Measurements from ENCODE around the gene TREH. TPM values are rescaled to one million over a fixed set of nuclear protein-coding genes. Genes with fewer than 3 reads are reported as not detected.
A peak's percentile ranks its signal among the peaks of the same experiment; 100 is the strongest.
"Not testable (repeated sequence)": the region's sequence is repeated elsewhere in the genome, so short reads cannot be mapped to it uniquely, and the experiment has no call there.

Gene TREH
- under 1 TPM in 1 of 5 donors, not detected in 4; 0.45 TPM for total RNA-seq
- 1 to 10 TPM in 2 of 3 donors, under 1 TPM in 1; 0.76 to 2.2 (median 1.4) TPM for polyA plus RNA-seq
- long read RNA-seq, donor 1, result 0 reads
- long read RNA-seq, donor 2, partial matches to known transcripts, result 0 of 1 reads
- long read RNA-seq, donor 2, other reads (novel, unspliced or antisense), result 0 of 1 reads
- long read RNA-seq, donor 3, result 0 reads
- long read RNA-seq, donor 4, result 0 reads
- long read RNA-seq, donor 5, result 0 reads
- long read RNA-seq, donor 6, result 0 reads
- long read RNA-seq, donor 7, partial matches to known transcripts, result 0 of 1 reads
- long read RNA-seq, donor 7, other reads (novel, unspliced or antisense), result 0 of 1 reads
- long read RNA-seq, donor 8, result 0 reads
- long read RNA-seq, donor 9, result 0 reads
- long read RNA-seq, donor 10, partial matches to known transcripts, result 0 of 2 reads
- long read RNA-seq, donor 10, other reads (novel, unspliced or antisense), result 0 of 2 reads

GRCh38 chr11:118679483-118679882 is at the start of gene TREH:
TSS of gene TREH (minus strand) at chr11:118679650. CDS start at chr11:118679627, 23 bp downstream.
- peak; percentile 81 to 87 for DNase-seq
- peak within 1 kb of the TSS in 1 of 4 donors; percentile 20 for H3K4me3 ChIP-seq
- intact Hi-C loops (cut with DNase I; ENCODE audit: low total_unique reads), result no loop called here

DNA sequence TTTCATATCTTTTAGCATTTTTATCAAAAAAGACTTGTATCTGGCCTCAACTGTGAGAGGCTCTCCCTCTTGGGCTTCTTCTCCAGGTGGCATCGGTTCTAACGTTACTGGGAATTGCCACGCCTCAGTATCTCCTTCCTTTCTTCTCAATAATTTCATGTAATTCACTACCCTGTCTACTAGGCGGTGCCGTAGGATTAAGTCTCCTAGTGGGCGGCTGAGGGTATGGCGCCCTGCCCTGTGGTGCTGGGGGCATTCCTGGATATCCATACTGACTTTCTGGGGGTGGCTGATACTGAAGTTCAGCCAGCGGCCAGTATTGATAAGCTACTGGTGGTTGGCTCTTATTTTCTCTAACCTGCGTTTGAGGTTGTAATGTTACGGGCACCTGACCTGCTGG is 48.7 kb upstream of the TREH start:
- H3K4me3 ChIP-seq; H3K4me1 ChIP-seq; H3K27ac ChIP-seq; intact Hi-C loops (cut with DNase I; ENCODE audit: low total_unique reads); DNase-seq; H3K36me3 ChIP-seq; H3K27me3 ChIP-seq; H3K9me3 ChIP-seq: not testable (repeated sequence)
- WGBS, 5 donors, result 82 to 90% (median 88%) methylated on average over 10 of the region's 10 CpGs

More at GRCh38 chr11:118679483-118679882, at the start of gene TREH:
- WGBS, 5 donors, result 33 to 38% (median 36%) methylated on average over 5 of the region's 5 CpGs; no CpG with 5 or more reads in 1 of the 5 donors
- Histone ChIP-seq H3K27me3 (no peaks in the 10 kb centered on the region), H3K4me1 (peaks cover 0 to 13% (median 10%) of the 10 kb centered on the region in 4 donors), H3K36me3 (no peaks in the 10 kb centered on the region), H3K27ac (peak within 1 kb of the TSS; percentile 31 to 69 (median 53)), H3K9me3 (no peaks in the 10 kb centered on the region)
- TF ChIP-seq POLR2A (IDR thresholded peaks at IDR 0.05) (no peak), POLR2AphosphoS5 (IDR thresholded peaks at IDR 0.05) (peak in 2 of 3 donors; percentile 27 to 64)

GRCh38 chr11:118727721-118728066 is 48.2 kb upstream of the TREH start:
- H3K36me3 ChIP-seq; H3K27ac ChIP-seq; H3K9me3 ChIP-seq; DNase-seq; intact Hi-C loops (cut with DNase I; ENCODE audit: low total_unique reads); H3K4me1 ChIP-seq; H3K27me3 ChIP-seq; H3K4me3 ChIP-seq: not testable (repeated sequence)
- 48 to 90% (median 65%) methylated on average over 1 to 2 of the region's 2 CpGs for WGBS, 5 donors

DNA sequence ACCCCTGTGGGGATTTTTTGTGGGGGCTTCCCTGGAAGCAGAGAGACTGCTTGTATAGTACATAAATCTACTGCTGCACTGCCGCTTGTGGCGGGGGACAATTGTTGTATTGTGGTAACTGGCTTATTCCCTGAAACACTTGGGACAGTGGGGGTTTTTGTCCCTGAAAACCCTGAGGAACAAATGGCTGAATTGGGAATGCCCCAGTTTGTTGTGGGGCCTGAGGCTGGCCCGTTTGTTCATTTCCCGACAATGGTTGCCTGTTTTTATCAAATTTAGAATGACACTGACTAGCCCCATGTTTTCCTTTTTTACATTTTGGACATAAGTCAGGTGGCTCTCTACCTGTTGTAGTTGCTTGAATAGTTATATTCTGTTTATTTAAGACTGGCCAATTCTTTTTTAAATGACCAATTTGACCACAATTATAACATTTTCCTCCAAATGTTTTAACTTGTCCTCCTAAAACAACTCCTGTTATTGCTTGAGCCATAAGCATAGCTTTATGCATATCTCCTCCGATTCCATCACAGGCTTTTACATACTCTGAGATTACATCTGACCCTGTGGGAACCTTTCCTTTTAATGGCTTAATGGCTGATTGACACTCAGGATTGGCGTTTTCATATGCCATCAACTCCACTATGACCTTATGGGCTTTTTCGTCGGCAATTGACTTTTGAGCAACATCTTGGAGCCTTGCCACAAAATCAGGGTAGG is 47.7 kb upstream of the TREH start:
- H3K4me3 ChIP-seq; intact Hi-C loops (cut with DNase I; ENCODE audit: low total_unique reads); H3K9me3 ChIP-seq; DNase-seq; H3K36me3 ChIP-seq; H3K27me3 ChIP-seq; H3K4me1 ChIP-seq; H3K27ac ChIP-seq: not testable (repeated sequence)
- WGBS, 5 donors, result 57 to 61% (median 60%) methylated on average over 8 of the region's 8 CpGs

GRCh38 chr11:118721478-118722015 is 42.1 kb upstream of the TREH start:
- intact Hi-C loops (cut with DNase I; ENCODE audit: low total_unique reads); H3K4me3 ChIP-seq; H3K36me3 ChIP-seq; H3K9me3 ChIP-seq; H3K27ac ChIP-seq; H3K4me1 ChIP-seq; H3K27me3 ChIP-seq; DNase-seq: not testable (repeated sequence)
- WGBS, 5 donors, result 64 to 89% (median 82%) methylated on average over 2 to 8 of the region's 10 CpGs

- H3K4me1 ChIP-seq; DNase-seq; H3K27me3 ChIP-seq; H3K4me3 ChIP-seq; intact Hi-C loops (cut with DNase I; ENCODE audit: low total_unique reads); H3K27ac ChIP-seq; H3K36me3 ChIP-seq; H3K9me3 ChIP-seq: not testable (repeated sequence)
- WGBS, 5 donors, result 51 to 70% (median 63%) methylated on average over 7 to 8 of the region's 9 CpGs
These were observed 41.3 kb upstream of the TREH start for GRCh38 chr11:118720740-118721139.

DNA sequence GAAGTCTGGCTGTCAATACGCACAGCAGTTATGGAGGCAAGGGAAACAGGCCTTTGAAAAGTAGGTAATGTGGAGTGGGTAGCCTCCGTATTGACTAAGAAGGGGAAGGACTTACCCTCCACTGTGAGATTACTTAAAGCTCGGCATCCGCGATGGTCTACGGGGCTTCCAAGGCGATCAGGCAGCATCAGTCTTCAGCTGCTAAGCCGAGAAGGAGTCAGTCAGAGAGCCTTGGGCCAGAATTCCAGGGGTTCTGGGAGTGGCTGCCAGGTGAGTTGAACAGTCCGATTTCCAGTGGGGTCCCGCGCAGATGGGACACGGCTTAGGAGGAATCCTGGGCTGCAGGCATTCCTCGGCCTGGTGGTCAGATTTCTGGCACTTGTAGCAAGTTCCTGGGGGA is 40.6 kb upstream of the TREH start:
- H3K4me3 ChIP-seq; H3K27ac ChIP-seq; H3K9me3 ChIP-seq; DNase-seq; intact Hi-C loops (cut with DNase I; ENCODE audit: low total_unique reads); H3K27me3 ChIP-seq; H3K36me3 ChIP-seq: not testable (repeated sequence)
- H3K4me1 ChIP-seq, result peaks cover 0 to 10% (median 8%) of the 10 kb centered on the region in 4 donors
- WGBS, 5 donors, result 55 to 85% (median 81%) methylated on average over 8 to 13 of the region's 13 CpGs

DNA sequence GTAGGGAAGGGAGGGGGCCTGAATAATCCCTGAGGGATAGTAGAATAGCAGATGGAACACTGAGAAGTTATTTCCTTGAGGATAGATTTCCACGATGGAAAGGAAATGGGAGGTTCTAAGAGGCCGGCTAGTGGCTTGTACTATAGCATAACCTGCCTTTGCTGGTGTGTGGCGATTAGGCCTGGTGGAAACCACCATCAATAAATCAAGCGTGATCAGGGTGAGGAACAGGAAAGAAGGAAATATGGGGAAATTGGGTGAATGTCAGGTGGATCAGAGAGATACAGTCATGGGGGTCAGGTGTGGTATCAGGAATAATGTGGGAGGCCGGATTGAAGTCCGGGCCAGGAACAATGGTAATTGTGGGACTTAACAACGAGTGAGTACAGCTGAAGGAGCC is 39.1 kb upstream of the TREH start:
- H3K27me3 ChIP-seq; intact Hi-C loops (cut with DNase I; ENCODE audit: low total_unique reads); H3K4me3 ChIP-seq; H3K36me3 ChIP-seq; DNase-seq; H3K9me3 ChIP-seq; H3K27ac ChIP-seq: not testable (repeated sequence)
- H3K4me1 ChIP-seq, result peaks cover 0 to 12% (median 8%) of the 10 kb centered on the region in 4 donors
- 72 to 82% (median 75%) methylated on average over 7 of the region's 7 CpGs for WGBS, 5 donors

- H3K4me3 ChIP-seq; H3K36me3 ChIP-seq; DNase-seq; H3K9me3 ChIP-seq; intact Hi-C loops (cut with DNase I; ENCODE audit: low total_unique reads); H3K27ac ChIP-seq; H3K27me3 ChIP-seq: not testable (repeated sequence)
- peaks cover 0 to 12% (median 8%) of the 10 kb centered on the region in 4 donors for H3K4me1 ChIP-seq
- 62 to 79% (median 77%) methylated on average over 3 to 4 of the region's 4 CpGs for WGBS, 5 donors
These were observed 38.3 kb upstream of the TREH start for GRCh38 chr11:118717733-118718132.

DNA sequence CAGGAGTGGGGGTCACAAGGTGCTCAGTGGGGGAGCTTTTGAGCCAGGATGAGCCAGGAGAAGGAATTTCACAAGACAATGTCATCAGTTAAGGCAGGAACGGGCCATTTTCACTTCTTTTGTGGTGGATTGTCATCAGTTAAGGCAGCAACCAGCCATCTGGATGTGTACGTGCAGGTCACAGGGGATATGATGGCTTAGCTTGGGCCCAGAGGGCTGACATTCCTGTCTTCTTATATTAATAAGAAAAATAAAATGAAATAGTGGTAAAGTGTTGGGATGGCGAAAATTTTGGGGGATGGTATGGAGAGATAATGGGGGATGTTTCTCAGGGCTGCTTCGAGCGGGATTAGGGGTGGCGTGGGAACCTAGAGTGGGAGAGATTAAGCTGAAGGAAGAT is 37.8 kb upstream of the TREH start:
- intact Hi-C loops (cut with DNase I; ENCODE audit: low total_unique reads); H3K9me3 ChIP-seq; H3K36me3 ChIP-seq; H3K27ac ChIP-seq; H3K4me3 ChIP-seq; H3K27me3 ChIP-seq; DNase-seq: not testable (repeated sequence)
- H3K4me1 ChIP-seq, result peaks cover 0 to 12% (median 8%) of the 10 kb centered on the region in 4 donors
- WGBS, 5 donors, result 92 to 95% (median 94%) methylated on average over 6 of the region's 6 CpGs

Data from stomach (tissue), 19 donors.